ENCODE results near the gene JAKMIP1.

The JAKMIP1 gene

GRCh38 chr4:6165766-6166165, 34.6 kb downstream of the JAKMIP1 start:
- ATAC-seq (ENCODE audit: low read depth) = no peak
- H3K4me1 ChIP-seq (ENCODE audit: insufficient read depth, poor library complexity, severe bottlenecking) = no peaks in the 10 kb centered on the region
- TF ChIP-seq CTCF (IDR thresholded peaks at IDR 0.05; ENCODE audit: poor library complexity, severe bottlenecking) = no peak
- no peaks in the 10 kb centered on the region for H3K27me3 ChIP-seq (ENCODE audit: insufficient read depth, poor library complexity, severe bottlenecking)
- no peaks in the 10 kb centered on the region for H3K9me3 ChIP-seq (ENCODE audit: severe bottlenecking)
- no peaks in the 10 kb centered on the region for H3K36me3 ChIP-seq (ENCODE audit: low read depth)
- DNase-seq (ENCODE audit: low spot score) = no peak
- H3K4me3 ChIP-seq (ENCODE audit: severe bottlenecking) = no peak overlapping the region
- H3K27ac ChIP-seq (ENCODE audit: poor library complexity, severe bottlenecking) = no peak overlapping the region

GRCh38 chr4:6162885-6163284, 37.5 kb downstream of the JAKMIP1 start:
- no peak for DNase-seq (ENCODE audit: low spot score)

GRCh38 chr4:6161921-6162464, 38.4 kb downstream of the JAKMIP1 start:
- Histone ChIP-seq H3K4me3 (ENCODE audit: severe bottlenecking) (no peak overlapping the region), H3K27ac (ENCODE audit: poor library complexity, severe bottlenecking) (no peak overlapping the region), H3K4me1 (ENCODE audit: insufficient read depth, poor library complexity, severe bottlenecking) (no peaks in the 10 kb centered on the region), H3K36me3 (ENCODE audit: low read depth) (no peaks in the 10 kb centered on the region), H3K27me3 (ENCODE audit: insufficient read depth, poor library complexity, severe bottlenecking) (peaks cover 15% of the 10 kb centered on the region), H3K9me3 (ENCODE audit: severe bottlenecking) (no peaks in the 10 kb centered on the region)
- no peak for ATAC-seq (ENCODE audit: low read depth)
- DNase-seq (ENCODE audit: low spot score) = no peak
- TF ChIP-seq CTCF (IDR thresholded peaks at IDR 0.05; ENCODE audit: poor library complexity, severe bottlenecking) = no peak

More at GRCh38 chr4:6162885-6163284, 37.5 kb downstream of the JAKMIP1 start:
- H3K27ac ChIP-seq (ENCODE audit: poor library complexity, severe bottlenecking) = no peak overlapping the region
- TF ChIP-seq CTCF (IDR thresholded peaks at IDR 0.05; ENCODE audit: poor library complexity, severe bottlenecking) = no peak
- H3K4me1 ChIP-seq (ENCODE audit: insufficient read depth, poor library complexity, severe bottlenecking) = no peaks in the 10 kb centered on the region
- no peaks in the 10 kb centered on the region for H3K36me3 ChIP-seq (ENCODE audit: low read depth)
- H3K27me3 ChIP-seq (ENCODE audit: insufficient read depth, poor library complexity, severe bottlenecking) = peaks cover 15% of the 10 kb centered on the region
- H3K4me3 ChIP-seq (ENCODE audit: severe bottlenecking) = no peak overlapping the region
- H3K9me3 ChIP-seq (ENCODE audit: severe bottlenecking) = no peaks in the 10 kb centered on the region
- no peak for ATAC-seq (ENCODE audit: low read depth)

GRCh38 chr4:6160536-6160935, 39.8 kb downstream of the JAKMIP1 start:
- Histone ChIP-seq H3K36me3 (ENCODE audit: low read depth) (no peaks in the 10 kb centered on the region), H3K4me3 (ENCODE audit: severe bottlenecking) (no peak overlapping the region), H3K27ac (ENCODE audit: poor library complexity, severe bottlenecking) (no peak overlapping the region), H3K27me3 (ENCODE audit: insufficient read depth, poor library complexity, severe bottlenecking) (peaks cover 17% of the 10 kb centered on the region), H3K9me3 (ENCODE audit: severe bottlenecking) (no peaks in the 10 kb centered on the region), H3K4me1 (ENCODE audit: insufficient read depth, poor library complexity, severe bottlenecking) (no peaks in the 10 kb centered on the region)
- no peak for TF ChIP-seq CTCF (IDR thresholded peaks at IDR 0.05; ENCODE audit: poor library complexity, severe bottlenecking)
- DNase-seq (ENCODE audit: low spot score) (no peak), ATAC-seq (ENCODE audit: low read depth) (no peak)

- Histone ChIP-seq H3K4me1 (ENCODE audit: insufficient read depth, poor library complexity, severe bottlenecking) (no peaks in the 10 kb centered on the region), H3K9me3 (ENCODE audit: severe bottlenecking) (no peaks in the 10 kb centered on the region), H3K4me3 (ENCODE audit: severe bottlenecking) (no peak overlapping the region), H3K36me3 (ENCODE audit: low read depth) (no peaks in the 10 kb centered on the region), H3K27ac (ENCODE audit: poor library complexity, severe bottlenecking) (no peak overlapping the region), H3K27me3 (ENCODE audit: insufficient read depth, poor library complexity, severe bottlenecking) (peaks cover 26% of the 10 kb centered on the region)
- DNase-seq (ENCODE audit: low spot score) (no peak), ATAC-seq (ENCODE audit: low read depth) (no peak)
- no peak for TF ChIP-seq CTCF (IDR thresholded peaks at IDR 0.05; ENCODE audit: poor library complexity, severe bottlenecking)
Observed at GRCh38 chr4:6157926-6158325, 42.4 kb downstream of the JAKMIP1 start.
